ENCODE data around the gene SSH3. TPM values are rescaled to one million over a fixed set of nuclear protein-coding genes. Genes with fewer than 3 reads are reported as not detected.
"Not testable (repeated sequence)": the region's sequence is repeated elsewhere in the genome, so short reads cannot be mapped to it uniquely, and the experiment has no call there.

Gene SSH3
- total RNA-seq: 10 to 100 TPM; 18.1 to 22.2 TPM
- long read RNA-seq, transcript SSH3-201 (14 exons, 2,871 nt): major isoform, 7 of 12 reads
- long read RNA-seq, partial matches to known transcripts: 0 of 12 reads
- long read RNA-seq, other reads (novel, unspliced or antisense): 5 of 12 reads

- ATAC-seq: peak; percentile 90 to 92
- peak; percentile 86 for DNase-seq
- intact Hi-C loops (cut with DNase I): no loop called here
Observed at GRCh38 chr11:67303132-67303834, at the start of gene SSH3. SSH3 (plus strand) TSS chr11:67303530; CDS start chr11:67303626, 96 bp downstream.

- intact Hi-C loops (cut with DNase I): no loop called here
- DNase-seq (no peak), ATAC-seq (no peak)
Observed at GRCh38 chr11:67253872-67254624, 49.3 kb upstream of the SSH3 start.

- intact Hi-C loops (cut with DNase I): no loop called here
- ATAC-seq (no peak), DNase-seq (no peak)
Observed at GRCh38 chr11:67254798-67255197, 48.5 kb upstream of the SSH3 start.

GRCh38 chr11:67255353-67255752 is 48.0 kb upstream of the SSH3 start:
- intact Hi-C loops (cut with DNase I): no loop called here
- DNase-seq (no peak), ATAC-seq (no peak)

GRCh38 chr11:67255864-67256263 is 47.5 kb upstream of the SSH3 start:
- DNase-seq: no peak
- no peak for ATAC-seq
- intact Hi-C loops (cut with DNase I): no loop called here

GRCh38 chr11:67256477-67257135 is 46.7 kb upstream of the SSH3 start:
- ATAC-seq: no peak
- intact Hi-C loops (cut with DNase I): no loop called here

GRCh38 chr11:67260406-67260805 is 42.9 kb upstream of the SSH3 start:
- ATAC-seq (no peak), DNase-seq (no peak)
- intact Hi-C loops (cut with DNase I): no loop called here

More at GRCh38 chr11:67256477-67257135, 46.7 kb upstream of the SSH3 start:
- DNase-seq: no peak

GRCh38 chr11:67260885-67261639 is 42.3 kb upstream of the SSH3 start:
- intact Hi-C loops (cut with DNase I): not testable (repeated sequence)
- ATAC-seq (peak; percentile 38 to 57), DNase-seq (peak; percentile 77)

- DNase-seq: no peak
- intact Hi-C loops (cut with DNase I): no loop called here
- no peak for ATAC-seq
Observed at GRCh38 chr11:67261640-67261945, 41.7 kb upstream of the SSH3 start.

- DNase-seq (no peak), ATAC-seq (no peak)
- intact Hi-C loops (cut with DNase I): loop anchor here in 1 of 2 donors (1.0 kb wide), 1 partner anchor 55 kb away; no protein-coding TSS in a partner anchor
Observed at GRCh38 chr11:67261946-67262681, 41.2 kb upstream of the SSH3 start.

- ATAC-seq (peak; percentile 65 to 73), DNase-seq (peak; percentile 84)
- intact Hi-C loops (cut with DNase I): loop anchor here in 1 of 2 donors (1.0 kb wide), 1 partner anchor 54 kb away; no protein-coding TSS in a partner anchor
Observed at GRCh38 chr11:67262731-67263675, 40.3 kb upstream of the SSH3 start.

GRCh38 chr11:67264260-67264659 is 39.1 kb upstream of the SSH3 start:
- no peak for DNase-seq
- intact Hi-C loops (cut with DNase I): no loop called here
- ATAC-seq: no peak

GRCh38 chr11:67264877-67265632 is 38.3 kb upstream of the SSH3 start:
- ATAC-seq (no peak), DNase-seq (peak; percentile 20)
- intact Hi-C loops (cut with DNase I): no loop called here

GRCh38 chr11:67265633-67266448 is 37.5 kb upstream of the SSH3 start:
- DNase-seq (peak; percentile 82), ATAC-seq (peak; percentile 44 to 67)
- intact Hi-C loops (cut with DNase I): loop anchor here in 1 of 2 donors (1.0 kb wide), 1 partner anchor 51 kb away; no protein-coding TSS in a partner anchor

GRCh38 chr11:67266449-67267187 is 36.7 kb upstream of the SSH3 start, which contains the start of gene GRK2:
GRK2 (plus strand) TSS chr11:67266473; CDS start chr11:67266700, 227 bp downstream.
- DNase-seq: peak; percentile 65
- ATAC-seq: peak in 1 of 2 donors; percentile 42
- intact Hi-C loops (cut with DNase I): loop anchor here in 1 of 2 donors (1.0 kb wide), 1 partner anchor 51 kb away; no protein-coding TSS in a partner anchor
